Measurements from ENCODE around the gene OR1B1. TPM values are rescaled to one million over a fixed set of nuclear protein-coding genes. Genes with fewer than 3 reads are reported as not detected.

Gene OR1B1
- not detected in 2 replicates for total RNA-seq

GRCh38 chr9:122657527-122657926 lies at the start of gene OR1B1:
TSS of gene OR1B1 (minus strand) at chr9:122657627.

GRCh38 chr9:122661416-122661815 lies 4.0 kb upstream of the OR1B1 start, which contains the start of gene OR1L1:
TSS of gene OR1L1 (plus strand) at chr9:122661716. CDS start at chr9:122661716, 0 bp downstream.

GRCh38 chr9:122614362-122614761 lies 43.1 kb downstream of the OR1B1 start, which contains the start of gene OR1Q1:
TSS of gene OR1Q1 (plus strand) at chr9:122614738. CDS start at chr9:122614738, 0 bp downstream.

GRCh38 chr9:122583284-122583683 lies 74.1 kb downstream of the OR1B1 start, which contains the start of gene OR1L8:
TSS of gene OR1L8 (minus strand) at chr9:122583384. CDS start at chr9:122568477, 14,907 bp downstream.

Other genes starting within 250 kb of the OR1B1 start
- not detected in 2 replicates for gene OR1J1, start 179.7 kb downstream of the OR1B1 start, total RNA-seq
- 0.50 TPM in 1 of 2 replicates, not detected in the other for gene OR1J2, start 146.8 kb downstream of the OR1B1 start, total RNA-seq
- 0.13 TPM in 1 of 2 replicates, not detected in the other for gene OR1J4, start 138.5 kb downstream of the OR1B1 start, total RNA-seq
- gene OR1N1, start 130.3 kb downstream of the OR1B1 start, total RNA-seq: not detected in 2 replicates
- 0.30 TPM in 1 of 2 replicates, not detected in the other for gene OR1N2, start 104.5 kb downstream of the OR1B1 start, total RNA-seq
- gene OR1L8, start 74.2 kb downstream of the OR1B1 start, total RNA-seq: not detected in 2 replicates
- 0.59 TPM in 1 of 2 replicates, not detected in the other for gene OR1Q1, start 42.9 kb downstream of the OR1B1 start, total RNA-seq
- not detected in 2 replicates for gene OR1L1, start 4.1 kb upstream of the OR1B1 start, total RNA-seq
- gene OR1L3, start 17.5 kb upstream of the OR1B1 start, total RNA-seq: not detected in 2 replicates
- not detected in 2 replicates for gene OR1L4, start 66.4 kb upstream of the OR1B1 start, total RNA-seq
- not detected in 2 replicates for gene OR1L6, start 84.7 kb upstream of the OR1B1 start, total RNA-seq
- not detected in 2 replicates for gene OR5C1, start 131.3 kb upstream of the OR1B1 start, total RNA-seq
- not detected in 2 replicates for gene OR1K1, start 142.5 kb upstream of the OR1B1 start, total RNA-seq
- gene PDCL, start 171.0 kb upstream of the OR1B1 start, total RNA-seq: 21.8 and 31.0 TPM in 2 replicates
- 51.8 and 55.3 TPM in 2 replicates for gene RC3H2, start 247.7 kb upstream of the OR1B1 start, total RNA-seq